ENCODE data around the gene CERS1.

DNA sequence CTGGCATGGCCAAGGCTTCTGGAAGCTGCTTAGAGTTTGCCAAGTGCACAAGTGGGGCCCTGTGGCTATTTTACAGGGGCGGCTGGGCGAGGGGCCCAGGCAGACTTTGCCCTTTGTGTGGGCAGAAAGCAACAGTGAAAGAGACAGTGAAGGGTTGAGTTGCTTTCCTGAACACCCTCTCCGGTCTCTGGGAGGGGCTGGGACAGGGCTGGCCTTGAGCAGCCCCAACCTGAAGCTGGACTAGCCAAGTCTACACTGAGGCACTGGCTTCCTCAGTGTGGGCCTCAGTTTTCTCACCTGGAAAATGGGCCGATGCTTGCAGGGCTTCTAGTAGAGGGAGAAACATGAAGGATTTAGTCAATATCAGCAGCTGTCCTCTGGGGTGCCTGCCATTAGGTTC, 47.5 kb upstream of the CERS1 start:
- TF ChIP-seq, protein P1, sequence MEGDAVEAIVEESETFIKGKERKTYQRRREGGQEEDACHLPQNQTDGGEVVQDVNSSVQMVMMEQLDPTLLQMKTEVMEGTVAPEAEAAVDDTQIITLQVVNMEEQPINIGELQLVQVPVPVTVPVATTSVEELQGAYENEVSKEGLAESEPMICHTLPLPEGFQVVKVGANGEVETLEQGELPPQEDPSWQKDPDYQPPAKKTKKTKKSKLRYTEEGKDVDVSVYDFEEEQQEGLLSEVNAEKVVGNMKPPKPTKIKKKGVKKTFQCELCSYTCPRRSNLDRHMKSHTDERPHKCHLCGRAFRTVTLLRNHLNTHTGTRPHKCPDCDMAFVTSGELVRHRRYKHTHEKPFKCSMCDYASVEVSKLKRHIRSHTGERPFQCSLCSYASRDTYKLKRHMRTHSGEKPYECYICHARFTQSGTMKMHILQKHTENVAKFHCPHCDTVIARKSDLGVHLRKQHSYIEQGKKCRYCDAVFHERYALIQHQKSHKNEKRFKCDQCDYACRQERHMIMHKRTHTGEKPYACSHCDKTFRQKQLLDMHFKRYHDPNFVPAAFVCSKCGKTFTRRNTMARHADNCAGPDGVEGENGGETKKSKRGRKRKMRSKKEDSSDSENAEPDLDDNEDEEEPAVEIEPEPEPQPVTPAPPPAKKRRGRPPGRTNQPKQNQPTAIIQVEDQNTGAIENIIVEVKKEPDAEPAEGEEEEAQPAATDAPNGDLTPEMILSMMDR (IDR thresholded peaks at IDR 0.05; ENCODE audit: low read length), result no peak
- TF ChIP-seq EZH2 (IDR thresholded peaks at IDR 0.05; ENCODE audit: borderline replicate concordance, low read length), result no peak

Data from OCI-LY1 (cell line).